Loucy (cell line): Measurements from ENCODE around the gene PAPPA2.

Source experiments
- EZH2phosphoT487 ChIP-seq: fragments of 200-600 bp; IDR thresholded peaks from 2 replicates; pipeline ENCODE4 v1.6.1; 2018; ENCODE audit warnings: antibody characterized with exemption, mild to moderate bottlenecking, moderate library complexity, borderline replicate concordance
- TF ChIP-seq, protein P1 (sequence below): fragments of 200-600 bp; sonication (generic); conservative IDR thresholded peaks from 2 replicates; pipeline ENCODE4 v1.5.1; 2014; ENCODE audit warnings: mild to moderate bottlenecking, antibody characterized with exemption, low read length

DNA sequence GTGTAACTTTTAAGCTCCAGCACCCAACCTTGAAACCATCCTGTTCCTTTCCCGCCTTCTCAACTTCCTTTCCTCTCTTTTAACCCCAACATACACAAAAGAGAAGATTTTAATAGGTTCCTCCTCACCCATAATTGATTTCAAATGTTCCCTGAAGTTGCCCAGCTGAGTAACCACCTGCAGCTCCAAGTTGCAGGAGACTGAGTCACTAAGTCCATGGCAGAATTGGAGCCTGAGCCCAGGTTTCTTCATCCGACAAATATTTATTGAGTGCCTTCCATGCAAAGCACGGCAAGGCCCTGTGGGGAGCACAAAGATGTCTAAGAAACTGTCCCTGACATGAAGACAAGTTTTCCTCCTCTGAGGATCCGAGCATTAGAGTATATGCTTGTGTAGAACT is 97.7 kb downstream of the PAPPA2 start:
- TF ChIP-seq, protein P1, sequence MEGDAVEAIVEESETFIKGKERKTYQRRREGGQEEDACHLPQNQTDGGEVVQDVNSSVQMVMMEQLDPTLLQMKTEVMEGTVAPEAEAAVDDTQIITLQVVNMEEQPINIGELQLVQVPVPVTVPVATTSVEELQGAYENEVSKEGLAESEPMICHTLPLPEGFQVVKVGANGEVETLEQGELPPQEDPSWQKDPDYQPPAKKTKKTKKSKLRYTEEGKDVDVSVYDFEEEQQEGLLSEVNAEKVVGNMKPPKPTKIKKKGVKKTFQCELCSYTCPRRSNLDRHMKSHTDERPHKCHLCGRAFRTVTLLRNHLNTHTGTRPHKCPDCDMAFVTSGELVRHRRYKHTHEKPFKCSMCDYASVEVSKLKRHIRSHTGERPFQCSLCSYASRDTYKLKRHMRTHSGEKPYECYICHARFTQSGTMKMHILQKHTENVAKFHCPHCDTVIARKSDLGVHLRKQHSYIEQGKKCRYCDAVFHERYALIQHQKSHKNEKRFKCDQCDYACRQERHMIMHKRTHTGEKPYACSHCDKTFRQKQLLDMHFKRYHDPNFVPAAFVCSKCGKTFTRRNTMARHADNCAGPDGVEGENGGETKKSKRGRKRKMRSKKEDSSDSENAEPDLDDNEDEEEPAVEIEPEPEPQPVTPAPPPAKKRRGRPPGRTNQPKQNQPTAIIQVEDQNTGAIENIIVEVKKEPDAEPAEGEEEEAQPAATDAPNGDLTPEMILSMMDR = no peak
- no peak for TF ChIP-seq EZH2phosphoT487
